Measurements from ENCODE around the gene NALF2. TPM values are rescaled to one million over a fixed set of nuclear protein-coding genes. Genes with fewer than 3 reads are reported as not detected.

NALF2 gene
- total RNA-seq, 2 experiments from 2014 or later: 0.18 to 0.20 TPM

DNA sequence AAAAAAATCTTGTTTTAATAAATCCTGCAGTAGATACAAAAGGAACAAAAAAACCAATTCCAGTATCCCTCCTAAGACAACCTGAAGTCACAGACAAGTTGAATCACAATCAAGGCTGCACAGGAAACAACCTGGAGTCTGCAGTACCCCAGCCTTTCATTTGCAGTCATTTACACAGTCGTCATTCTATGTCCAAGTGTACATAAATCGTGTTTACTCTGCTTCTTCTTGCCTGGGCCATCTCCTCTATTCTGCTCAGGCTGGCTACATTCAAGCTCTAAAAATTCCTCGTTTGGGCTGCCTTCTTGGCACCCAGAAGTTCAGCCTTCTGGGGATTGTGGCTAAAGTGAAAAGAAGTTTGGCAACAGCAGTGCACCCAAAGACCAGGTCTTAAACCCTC lies 37.8 kb downstream of the NALF2 start:
- ChIA-PET POLR2A (no interaction called here), CTCF (no interaction called here)
- DNase-seq: no peak
- Mint-ChIP-seq H3K27ac (no peak overlapping the region), H3K4me3 (no peak overlapping the region), H3K9me3 (no peaks in the 10 kb centered on the region), H3K27me3 (peaks cover 9% of the 10 kb centered on the region), H3K36me3 (ENCODE audit: low read depth) (no peaks in the 10 kb centered on the region), H3K4me1 (peaks cover 15% of the 10 kb centered on the region)

GRCh38 chrX:69543572-69543971 lies 39.4 kb downstream of the NALF2 start:
- Mint-ChIP-seq H3K36me3 (ENCODE audit: low read depth) (no peaks in the 10 kb centered on the region), H3K27ac (no peak overlapping the region), H3K27me3 (no peaks in the 10 kb centered on the region), H3K4me1 (peaks cover 11% of the 10 kb centered on the region), H3K4me3 (no peak overlapping the region), H3K9me3 (no peaks in the 10 kb centered on the region)
- DNase-seq: no peak
- POLR2A ChIA-PET: no interaction called here
- CTCF ChIA-PET: no interaction called here

- CTCF ChIA-PET: no interaction called here
- H3K9me3 Mint-ChIP-seq: no peaks in the 10 kb centered on the region
- H3K36me3 Mint-ChIP-seq (ENCODE audit: low read depth): no peaks in the 10 kb centered on the region
- no peak overlapping the region for H3K4me3 Mint-ChIP-seq
- DNase-seq: no peak
- H3K4me1 Mint-ChIP-seq: no peaks in the 10 kb centered on the region
- H3K27ac Mint-ChIP-seq: no peak overlapping the region
- H3K27me3 Mint-ChIP-seq: no peaks in the 10 kb centered on the region
- POLR2A ChIA-PET: no interaction called here
Observed at GRCh38 chrX:69546417-69546816, 42.3 kb downstream of the NALF2 start.

DNA sequence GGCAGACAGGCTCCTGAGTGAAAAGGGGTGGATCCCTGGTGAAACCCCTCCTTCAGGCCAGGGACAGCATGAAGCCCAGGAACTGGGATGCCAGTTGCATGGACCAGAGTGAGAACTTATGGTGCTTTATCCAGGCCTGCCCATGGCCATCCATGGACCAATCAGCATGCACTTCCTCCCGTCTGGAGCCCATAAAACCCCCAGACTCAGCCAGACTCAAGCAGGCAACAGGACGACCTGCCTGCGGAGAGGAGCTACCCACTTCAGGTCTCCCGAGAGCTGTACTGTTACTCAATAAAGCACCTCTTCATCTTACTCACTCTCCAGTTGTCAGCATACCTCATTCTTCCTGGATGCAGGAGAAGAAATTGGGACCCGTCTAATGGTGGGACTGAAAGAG lies 42.9 kb downstream of the NALF2 start:
- CTCF ChIA-PET: no interaction called here
- no peak for DNase-seq
- POLR2A ChIA-PET: no interaction called here

DNA sequence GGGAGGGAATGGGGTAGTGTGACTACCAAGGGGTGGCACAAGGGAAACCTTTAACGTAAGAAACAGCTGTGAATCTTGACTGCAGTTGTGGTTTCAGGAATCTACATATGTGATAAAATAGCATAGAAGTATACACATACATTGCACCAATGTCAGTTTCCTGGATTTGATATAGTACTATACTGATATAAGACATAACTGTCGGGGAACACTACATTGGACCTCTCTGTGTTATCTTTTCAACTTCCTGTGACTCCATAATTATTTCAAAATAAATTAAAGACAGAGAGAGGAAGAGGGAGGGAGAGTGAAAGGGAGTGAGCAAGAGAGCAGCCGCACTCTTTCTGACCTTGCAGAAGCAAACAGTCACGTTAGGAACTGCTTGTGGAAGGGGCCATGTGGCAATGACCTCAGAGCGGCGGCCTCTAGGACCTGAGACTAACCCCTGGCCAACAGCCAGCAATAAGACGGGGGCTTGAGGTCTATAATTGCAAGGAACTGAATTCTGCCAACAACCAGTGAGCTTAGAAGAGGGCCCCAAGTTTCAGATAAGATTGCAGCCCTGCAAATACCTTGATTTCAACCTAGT lies 47.4 kb downstream of the NALF2 start:
- POLR2A ChIA-PET: no interaction called here
- H3K27me3 Mint-ChIP-seq: no peaks in the 10 kb centered on the region
- no peak overlapping the region for H3K4me3 Mint-ChIP-seq
- H3K36me3 Mint-ChIP-seq (ENCODE audit: low read depth): no peaks in the 10 kb centered on the region
- no peaks in the 10 kb centered on the region for H3K9me3 Mint-ChIP-seq
- CTCF ChIA-PET: no interaction called here
- no peak for DNase-seq
- no peak overlapping the region for H3K27ac Mint-ChIP-seq
- H3K4me1 Mint-ChIP-seq: no peaks in the 10 kb centered on the region

More for the DNA sequence above, 42.9 kb downstream of the NALF2 start:
- H3K4me3 Mint-ChIP-seq: no peak overlapping the region
- H3K27me3 Mint-ChIP-seq: no peaks in the 10 kb centered on the region
- no peaks in the 10 kb centered on the region for H3K36me3 Mint-ChIP-seq (ENCODE audit: low read depth)
- H3K4me1 Mint-ChIP-seq: no peaks in the 10 kb centered on the region
- no peak overlapping the region for H3K27ac Mint-ChIP-seq
- H3K9me3 Mint-ChIP-seq: no peaks in the 10 kb centered on the region

- Mint-ChIP-seq H3K9me3 (no peaks in the 10 kb centered on the region), H3K27ac (no peak overlapping the region), H3K27me3 (no peaks in the 10 kb centered on the region), H3K4me1 (no peaks in the 10 kb centered on the region), H3K36me3 (ENCODE audit: low read depth) (no peaks in the 10 kb centered on the region), H3K4me3 (no peak overlapping the region)
- ChIA-PET POLR2A (no interaction called here), CTCF (no interaction called here)
- DNase-seq: no peak
Observed at GRCh38 chrX:69552512-69552911, 48.4 kb downstream of the NALF2 start.

Other genes starting within 250 kb of the NALF2 start
- gene EDA, start 111.8 kb downstream of the NALF2 start, total RNA-seq: 1 to 10 TPM; 4.9 to 5.4 TPM